ENCODE data around the gene TRAF2.

The TRAF2 gene

GRCh38 chr9:136950656-136951276, 64.5 kb downstream of the TRAF2 start:
- DNase-seq, result no peak

GRCh38 chr9:136951541-136952320, 65.4 kb downstream of the TRAF2 start, which contains the start of gene LCN12:
LCN12 (plus strand) TSS chr9:136952273; CDS start chr9:136952328, 55 bp downstream.
- no peak for DNase-seq

- no peak for DNase-seq
Measured at GRCh38 chr9:136952321-136952850, 66.1 kb downstream of the TRAF2 start.

GRCh38 chr9:136952876-136953770, 66.8 kb downstream of the TRAF2 start:
- no peak for DNase-seq

GRCh38 chr9:136953771-136954269, 67.5 kb downstream of the TRAF2 start:
- DNase-seq, result no peak

- DNase-seq, result no peak
Measured at GRCh38 chr9:136954270-136955083, 68.2 kb downstream of the TRAF2 start.

- no peak for DNase-seq
Measured at GRCh38 chr9:136955202-136955942, 69.1 kb downstream of the TRAF2 start.

- no peak for DNase-seq
Measured at GRCh38 chr9:136955943-136956335, 69.6 kb downstream of the TRAF2 start.

GRCh38 chr9:136956604-136957003, 70.3 kb downstream of the TRAF2 start:
- no peak for DNase-seq

- no peak for DNase-seq
Measured at GRCh38 chr9:136957461-136957860, 71.1 kb downstream of the TRAF2 start.

- no peak for DNase-seq
Measured at GRCh38 chr9:136957901-136958300, 71.6 kb downstream of the TRAF2 start.

GRCh38 chr9:136958473-136958872, 72.2 kb downstream of the TRAF2 start:
- DNase-seq, result no peak

- no peak for DNase-seq
Measured at GRCh38 chr9:136958898-136959850, 72.9 kb downstream of the TRAF2 start.

GRCh38 chr9:136960212-136960937, 74.1 kb downstream of the TRAF2 start:
- no peak for DNase-seq

- DNase-seq, result no peak
Measured at GRCh38 chr9:136960938-136961275, 74.6 kb downstream of the TRAF2 start.

- DNase-seq, result no peak
Measured at GRCh38 chr9:136961279-136962065, 75.2 kb downstream of the TRAF2 start.

- no peak for DNase-seq
Measured at GRCh38 chr9:136962163-136962562, 75.8 kb downstream of the TRAF2 start.

- no peak for DNase-seq
Measured at GRCh38 chr9:136962701-136963248, 76.5 kb downstream of the TRAF2 start.

All from suppressor macrophage treated with lipopolysaccharide for 4 hours (primary cell).